NCI-H524 (cell line): ENCODE data around the gene YIPF1.
A peak's percentile ranks its signal among the peaks of the same experiment; 100 is the strongest.
"Not testable (repeated sequence)": the region's sequence is repeated elsewhere in the genome, so short reads cannot be mapped to it uniquely, and the experiment has no call there.

Experiments used
- DNase-seq, 2 experiments: peaks; one replicate each; lab custom pipeline; 2025; lab: John Stamatoyannopoulos, UW

The YIPF1 gene

DNA sequence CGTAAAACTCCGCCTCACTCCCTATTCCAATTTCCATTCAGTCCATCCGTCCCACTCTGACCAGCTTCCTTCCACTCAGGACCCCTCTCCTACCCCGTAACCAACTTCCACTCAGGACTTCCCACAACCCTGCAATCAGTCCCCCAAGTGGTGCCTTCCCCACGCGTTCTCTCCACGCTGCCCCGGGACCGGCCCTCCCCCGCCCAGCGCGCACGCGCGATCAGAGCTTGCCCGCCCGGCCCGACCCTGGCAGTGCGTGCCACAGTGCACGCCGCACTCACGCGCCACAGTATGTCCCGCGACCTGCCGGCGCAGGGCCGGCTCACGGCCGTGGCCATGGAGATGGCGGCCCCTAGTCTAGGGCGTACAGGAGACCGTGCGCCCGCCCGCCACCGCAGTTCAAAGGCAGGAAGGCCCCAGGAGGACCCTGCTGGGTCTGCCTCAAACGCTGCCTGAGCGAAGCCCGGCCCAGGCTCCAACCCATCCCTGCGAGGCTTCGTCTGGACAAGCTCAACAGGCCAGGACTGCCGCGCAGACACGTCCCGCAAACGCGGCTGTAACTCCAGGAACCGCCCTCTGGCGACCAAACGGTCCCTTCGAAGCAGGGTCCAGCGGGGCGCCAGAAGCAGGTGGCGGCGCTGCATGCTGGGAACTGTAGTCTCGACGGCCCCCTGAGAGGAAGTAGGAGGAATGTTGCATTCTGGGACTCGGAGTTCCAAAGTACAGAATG is 51.5 kb downstream of the YIPF1 start, which contains the start of gene NDC1:
TSS of gene NDC1 (minus strand) at position 373 of the 730 bp plus-strand sequence. CDS start at position 338, 35 bp downstream.
- DNase-seq = peak; percentile 92 to 96

DNA sequence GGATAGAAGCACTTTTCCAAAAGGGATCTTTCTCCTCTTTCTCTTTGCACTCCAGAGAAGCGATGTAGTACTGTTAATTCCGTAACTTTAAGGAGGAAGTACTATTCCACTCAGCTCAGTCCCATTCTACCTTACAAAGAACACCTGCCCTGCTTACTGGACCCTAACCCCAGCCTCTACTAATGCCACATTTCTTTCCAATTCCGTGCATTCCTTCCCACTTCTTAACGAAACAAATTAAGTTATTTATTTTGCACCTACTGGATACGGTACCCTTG is 52.0 kb downstream of the YIPF1 start:
- no peak for DNase-seq

DNA sequence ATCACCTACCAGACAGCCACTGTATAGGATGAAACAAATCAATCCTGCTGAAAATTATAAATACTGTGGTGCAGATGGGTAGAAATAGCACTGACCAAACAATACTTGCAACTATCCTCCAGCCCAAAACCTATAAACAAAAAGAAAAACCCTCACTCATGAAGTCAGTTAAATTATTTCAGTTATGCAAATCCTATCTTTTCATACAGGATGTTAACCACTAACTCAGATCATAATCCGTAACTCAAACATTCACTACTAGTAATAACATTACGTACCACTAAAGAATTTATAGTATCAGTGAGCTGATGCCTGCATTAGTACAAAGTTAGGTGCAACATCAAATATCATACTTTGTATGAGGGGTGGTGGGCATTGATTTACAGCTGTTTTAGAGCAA is 54.1 kb downstream of the YIPF1 start:
- DNase-seq = no peak

DNA sequence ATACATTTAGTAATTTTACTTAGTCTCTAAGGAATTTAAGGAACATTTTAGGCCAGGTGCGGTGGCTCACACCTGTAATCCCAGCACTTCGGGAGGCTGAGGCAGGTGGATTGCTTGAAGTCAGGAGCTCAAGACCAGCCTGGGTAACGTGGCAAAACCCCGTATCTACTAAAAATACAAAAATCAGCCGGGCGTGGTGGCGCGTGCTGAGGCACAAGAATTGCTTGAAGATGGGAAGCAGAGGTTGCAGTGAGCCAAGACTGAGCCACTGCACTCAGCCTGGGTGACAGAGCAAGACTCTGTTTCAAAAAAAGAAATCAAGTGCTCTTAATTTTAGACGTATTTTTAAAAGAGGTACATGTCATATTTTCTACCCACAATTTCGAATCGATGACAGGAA is 54.8 kb downstream of the YIPF1 start:
- DNase-seq = no peak

DNA sequence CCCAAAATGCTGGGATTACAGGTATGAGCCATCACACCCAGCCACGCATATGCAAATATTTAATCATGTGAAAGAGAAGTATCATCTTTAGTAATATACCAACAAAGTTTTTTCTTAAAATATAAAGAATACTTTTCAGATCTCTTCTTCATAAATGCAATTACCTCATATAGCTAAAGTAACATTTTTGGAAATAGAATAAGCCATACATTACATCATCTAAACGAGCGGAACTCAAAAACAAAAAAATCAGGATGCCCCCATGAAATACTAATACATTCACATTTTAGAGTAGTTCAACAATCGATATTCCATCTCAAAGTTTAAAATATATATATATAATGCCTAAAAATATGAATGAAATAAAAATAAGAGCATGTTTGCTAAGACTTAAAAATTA is 56.2 kb downstream of the YIPF1 start:
- no peak for DNase-seq

DNA sequence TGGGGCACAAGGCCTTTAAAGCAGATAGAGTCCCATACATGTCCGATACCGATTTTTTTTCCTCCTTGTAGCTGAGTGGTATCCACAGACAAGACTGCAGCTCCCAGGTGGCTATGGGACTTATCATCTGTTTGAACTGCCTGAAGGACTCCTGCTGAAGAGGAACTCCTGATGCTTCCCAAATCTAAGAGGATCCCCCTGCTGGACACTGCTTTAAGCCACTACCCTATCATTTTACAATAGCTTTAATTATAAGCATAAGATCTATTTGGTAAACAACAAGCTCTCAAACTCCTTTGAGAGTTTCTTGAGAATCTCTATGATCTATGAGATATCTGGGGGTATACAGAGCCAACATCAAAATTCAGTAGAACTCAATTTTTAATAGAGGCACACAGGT is 63.2 kb downstream of the YIPF1 start:
- DNase-seq = peak; percentile 5 to 23

DNA sequence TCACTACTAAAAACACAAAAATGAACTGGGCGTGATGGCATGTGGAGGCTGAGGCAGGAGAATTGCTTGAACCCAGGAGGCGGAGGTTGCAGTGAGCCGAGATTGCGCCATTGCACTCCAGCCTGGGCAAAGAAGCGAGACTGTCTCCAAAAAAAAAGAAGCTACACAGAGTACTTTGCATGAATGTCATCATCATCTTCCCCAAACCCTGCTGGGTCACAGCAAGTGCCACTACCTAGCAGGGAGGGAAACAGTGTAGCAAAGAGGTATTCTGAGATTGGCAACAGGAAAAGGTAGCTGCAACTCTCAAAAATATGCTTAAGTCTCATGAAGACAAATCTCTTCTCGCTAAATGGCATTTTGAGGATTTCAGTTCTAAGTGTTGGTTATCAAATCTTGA is 64.3 kb downstream of the YIPF1 start:
- DNase-seq = no peak

DNA sequence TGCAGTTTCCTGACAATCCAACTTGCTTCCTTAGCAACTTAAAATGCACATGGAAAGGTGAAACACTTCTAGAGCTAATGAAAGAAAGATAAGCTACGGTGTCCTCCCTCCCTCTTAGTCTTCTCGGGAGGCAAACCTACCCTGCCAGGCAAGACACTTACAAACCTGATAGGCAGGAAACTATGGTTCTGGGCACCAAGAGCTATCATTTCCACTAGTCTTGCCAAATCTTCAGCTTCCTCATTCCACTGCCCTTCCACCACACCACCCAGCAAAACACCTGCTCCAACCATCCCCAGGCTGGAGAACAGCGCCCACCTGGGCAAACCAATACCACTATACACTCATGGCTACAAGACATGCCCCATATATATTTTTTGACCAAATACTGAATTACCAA is 66.7 kb downstream of the YIPF1 start:
- DNase-seq = no peak

DNA sequence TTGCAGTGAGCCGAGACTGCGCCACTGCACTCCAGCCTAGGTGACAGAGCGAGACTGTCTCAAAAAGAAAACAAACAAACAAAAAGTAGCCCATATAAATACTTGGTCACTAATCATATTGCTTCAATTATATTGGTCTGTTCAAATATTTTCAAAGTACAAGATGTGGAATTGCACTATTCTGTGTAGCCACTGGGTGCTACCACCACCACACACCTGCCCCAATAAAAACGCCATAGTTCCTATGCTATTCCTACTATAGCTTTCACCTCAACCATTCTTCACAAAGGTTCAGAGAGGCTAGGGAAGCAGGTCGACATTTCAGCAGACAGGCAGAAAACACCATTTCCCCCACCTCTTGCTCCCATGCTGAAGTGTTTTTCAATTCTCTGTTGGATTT is 68.2 kb downstream of the YIPF1 start:
- no peak for DNase-seq

DNA sequence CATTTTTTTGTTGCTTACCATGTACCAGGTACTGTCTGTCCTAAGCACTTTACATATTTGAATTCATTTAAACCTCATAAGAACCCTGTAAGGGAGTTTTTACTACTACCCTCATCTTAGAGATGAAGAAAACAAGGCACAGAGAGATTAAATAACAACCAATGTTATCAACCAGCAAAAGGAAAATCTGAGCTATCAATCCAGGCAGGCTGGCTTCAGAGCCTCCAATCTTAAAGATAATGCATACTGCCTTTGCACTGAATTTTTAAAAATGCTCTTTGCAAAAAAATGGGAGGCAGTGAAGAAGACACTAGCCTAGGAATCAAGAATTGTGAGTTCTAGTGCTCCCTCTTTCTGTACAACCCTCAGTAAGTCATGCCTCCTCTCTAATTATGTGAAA is 70.2 kb downstream of the YIPF1 start:
- no peak for DNase-seq

DNA sequence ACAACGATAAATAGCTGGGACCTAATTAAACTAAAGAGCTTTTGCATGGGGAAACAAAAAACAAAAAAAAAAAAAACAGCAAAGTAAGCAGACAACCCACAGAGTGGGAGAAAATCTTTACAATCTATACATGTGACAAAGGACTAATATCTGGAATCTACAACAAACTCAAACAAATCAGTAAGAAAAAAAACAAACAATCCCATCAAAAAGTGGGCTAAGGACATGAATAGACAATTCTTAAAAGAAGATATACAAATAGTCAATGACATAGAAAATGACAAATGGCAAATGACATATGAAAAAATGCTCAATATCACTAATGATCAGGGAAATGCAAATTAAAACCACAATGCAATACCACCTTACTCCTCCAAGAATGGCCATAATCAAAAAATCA is 73.0 kb downstream of the YIPF1 start:
- not testable (repeated sequence) for DNase-seq

DNA sequence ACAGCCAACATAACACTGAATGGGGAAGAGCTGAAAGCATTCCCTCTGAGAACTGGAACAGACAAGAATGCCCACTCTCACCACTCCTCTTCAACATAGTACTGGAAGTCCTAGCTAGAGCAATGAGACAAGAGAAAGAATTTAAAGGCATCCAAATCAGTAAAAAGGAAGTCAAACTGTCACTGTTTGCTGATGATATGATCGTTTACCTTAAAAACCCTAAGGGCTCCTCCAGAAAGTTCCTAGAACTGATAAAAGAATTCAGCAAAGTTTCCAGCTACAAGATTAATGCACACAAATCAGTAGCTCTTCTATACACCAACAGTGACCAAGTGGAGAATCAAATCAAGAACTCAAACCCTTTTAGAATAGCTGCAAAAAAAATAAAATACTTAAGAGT is 74.1 kb downstream of the YIPF1 start:
- not testable (repeated sequence) for DNase-seq

DNA sequence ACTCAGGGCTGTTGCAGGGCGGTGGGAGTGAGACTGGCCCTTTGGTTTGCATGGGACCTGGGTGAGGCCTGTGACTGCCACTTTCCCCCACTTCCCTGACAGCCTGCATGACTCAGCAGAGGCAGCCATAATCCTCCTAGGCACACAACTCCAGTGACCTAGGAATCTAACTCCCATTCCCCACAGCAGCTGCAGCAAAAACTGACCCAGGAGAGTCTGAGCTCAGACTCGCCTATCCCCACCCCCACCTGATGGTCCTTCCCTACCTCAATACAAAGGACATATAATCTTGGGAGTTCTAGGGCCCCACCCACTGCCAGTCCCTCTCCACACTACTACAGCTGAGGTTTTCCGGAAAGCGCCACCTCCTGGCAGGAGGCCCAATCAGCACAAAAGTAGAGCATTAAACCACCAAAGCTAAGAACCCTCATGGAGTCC is 78.2 kb downstream of the YIPF1 start:
- peak in 1 of 2 experiments; percentile 15 for DNase-seq

DNA sequence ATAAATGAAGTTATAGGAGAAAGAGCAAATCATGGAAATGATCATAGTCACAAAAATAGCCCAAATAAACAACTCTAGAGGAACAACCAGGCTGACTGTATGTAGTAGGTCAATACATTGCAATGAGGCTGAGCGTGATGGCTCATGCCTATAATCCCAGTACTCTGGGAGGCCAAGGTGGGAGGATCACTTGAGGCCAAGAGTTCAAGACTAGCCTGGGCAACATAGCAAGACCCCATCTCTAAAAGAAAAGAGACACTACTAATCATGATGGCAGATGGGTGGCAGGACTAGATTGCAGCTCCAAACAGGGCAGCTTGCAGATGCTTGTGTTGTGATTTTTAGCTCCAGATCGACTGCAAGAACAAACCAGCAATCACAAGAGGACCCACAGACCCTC is 79.1 kb downstream of the YIPF1 start:
- no peak for DNase-seq

DNA sequence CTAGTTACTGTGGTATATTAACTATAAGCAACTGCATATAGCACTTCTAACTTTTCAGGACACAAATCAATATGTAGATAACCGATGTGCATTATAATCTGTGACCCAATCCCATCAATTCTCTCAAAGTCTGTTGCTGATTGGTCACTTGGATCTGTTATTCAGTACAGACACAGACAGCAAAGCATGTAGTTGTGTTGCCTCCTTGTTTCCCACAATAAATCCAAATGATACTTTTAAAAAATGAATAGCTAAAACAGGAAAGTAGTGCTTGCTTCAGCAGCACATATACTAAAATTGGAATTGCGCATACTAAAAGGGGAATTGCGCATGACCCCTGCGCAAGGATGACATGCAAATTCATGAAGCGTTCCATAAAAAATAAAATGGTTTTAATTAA is 79.6 kb downstream of the YIPF1 start:
- DNase-seq = no peak

DNA sequence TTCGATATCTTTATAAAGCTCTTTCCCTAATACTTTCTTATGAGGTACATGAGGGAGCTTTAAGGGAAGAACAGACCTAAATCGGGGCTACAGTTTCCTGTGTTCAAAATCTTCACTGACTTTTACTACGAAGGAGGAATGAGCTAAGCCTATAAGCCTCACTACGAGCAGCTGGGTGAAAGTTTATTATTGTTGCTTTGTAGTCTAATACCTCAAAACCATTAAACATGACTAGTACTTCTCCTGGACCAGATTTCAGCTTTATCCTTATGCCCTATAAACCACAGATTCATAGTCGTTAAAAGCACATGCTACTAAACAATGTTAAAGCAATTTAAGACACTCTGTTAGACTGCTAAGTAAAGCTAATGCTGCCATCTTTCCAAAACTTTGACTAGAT is 81.7 kb downstream of the YIPF1 start:
- DNase-seq = peak; percentile 9 to 52

DNA sequence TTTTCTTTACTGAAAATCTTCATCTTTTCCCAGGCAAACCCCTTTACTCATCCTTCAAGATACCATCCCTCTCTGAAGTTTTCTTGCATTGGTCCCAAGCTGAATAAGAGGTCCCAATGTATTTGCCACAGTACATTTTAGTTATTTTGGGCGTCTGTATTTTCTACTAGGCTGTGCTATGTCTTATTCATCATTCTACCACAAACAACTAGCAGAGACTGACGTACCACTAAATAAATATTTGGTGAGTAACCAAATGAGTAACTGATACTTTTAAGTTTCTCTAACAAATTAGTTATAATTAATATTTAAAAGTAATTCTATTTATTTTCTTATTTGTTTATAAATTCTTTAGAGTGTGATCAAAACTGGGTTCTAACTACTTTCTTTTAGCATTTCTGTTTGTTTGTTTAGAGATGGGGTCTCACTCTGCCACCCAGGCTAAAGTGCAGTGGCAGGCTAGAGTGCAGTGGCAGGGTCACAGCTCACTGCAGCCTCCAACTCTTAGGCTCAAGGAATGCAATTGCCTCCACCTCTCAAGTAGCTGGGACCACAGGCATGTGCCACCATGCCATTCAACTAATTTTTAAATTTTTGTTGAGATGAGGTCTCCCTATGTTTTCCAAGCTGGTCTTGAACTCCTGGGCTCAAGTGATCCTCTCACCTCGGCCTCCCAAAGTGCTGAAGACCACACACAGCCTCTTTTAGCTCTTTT is 84.6 kb downstream of the YIPF1 start:
- DNase-seq = no peak

DNA sequence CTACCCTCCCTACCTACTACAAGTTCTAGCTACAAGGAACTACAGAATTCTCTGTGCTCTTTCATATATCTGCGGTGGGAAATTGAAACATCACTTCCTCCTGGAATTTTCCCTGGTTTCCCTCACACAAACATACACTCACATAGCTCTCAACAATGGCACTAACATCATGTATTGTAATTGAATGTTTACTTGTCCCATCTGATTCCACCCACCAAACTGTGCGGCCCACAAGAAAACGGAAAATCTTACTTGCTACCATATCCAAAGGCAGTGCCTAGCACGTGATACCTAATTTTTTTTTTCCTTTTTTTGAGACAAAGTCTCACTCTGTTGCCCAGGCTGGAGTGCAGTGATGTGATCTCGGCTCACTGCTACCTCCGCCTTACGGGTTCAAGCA is 85.4 kb downstream of the YIPF1 start:
- DNase-seq = no peak
